H9 (cell line): Measurements from ENCODE around the gene NELFCD. TPM values are rescaled to one million over a fixed set of nuclear protein-coding genes. Genes with fewer than 3 reads are reported as not detected.
A peak's percentile ranks its signal among the peaks of the same experiment; 100 is the strongest.

Experiments used
- DNase-seq: peaks from one replicate; pipeline ENCODE4 v3.0.0-alpha.2; 2017
- H2AFZ ChIP-seq: one replicate; pipeline ENCODE4 v1.6.1; 2013; ENCODE audit warnings: mild to moderate bottlenecking, low read length, control low read depth, moderate library complexity
- H2AK5ac ChIP-seq: 2 replicates; pipeline ENCODE4 v1.6.1; 2013; ENCODE audit warnings: low read length, control low read depth, mixed read lengths; ENCODE audit not compliant: insufficient read length
- H2BK120ac ChIP-seq: one replicate; pipeline ENCODE4 v1.6.1; 2013; ENCODE audit warnings: low read depth, mild to moderate bottlenecking, low read length, control low read depth, inconsistent platforms; ENCODE audit not compliant: poor library complexity, severe bottlenecking
- H2BK12ac ChIP-seq: 2 replicates; pipeline ENCODE4 v1.6.1; 2013; ENCODE audit warnings: low read length, control low read depth, mixed read lengths, low read depth; ENCODE audit not compliant: insufficient read length
- H2BK15ac ChIP-seq: 2 replicates; pipeline ENCODE4 v1.6.1; 2013; ENCODE audit warnings: low read depth, low read length, control low read depth
- H2BK20ac ChIP-seq: one replicate; pipeline ENCODE4 v1.6.1; 2013; ENCODE audit warnings: low read depth, mild to moderate bottlenecking, low read length, control low read depth, inconsistent platforms; ENCODE audit not compliant: poor library complexity, severe bottlenecking
- H2BK5ac ChIP-seq: 2 replicates; pipeline ENCODE4 v1.6.1; 2013; ENCODE audit warnings: low read length, control low read depth, mixed read lengths; ENCODE audit not compliant: insufficient read length
- H3K14ac ChIP-seq: 2 replicates; pipeline ENCODE4 v1.6.1; 2013; ENCODE audit warnings: low read length, control low read depth; ENCODE audit not compliant: insufficient read depth
- H3K18ac ChIP-seq: 2 replicates; pipeline ENCODE4 v1.6.1; 2013; ENCODE audit warnings: low read depth, mild to moderate bottlenecking, mixed read lengths, low read length, control low read depth; ENCODE audit not compliant: insufficient read length
- H3K23ac ChIP-seq: 2 replicates; pipeline ENCODE4 v1.6.1; 2013; ENCODE audit warnings: low read length, control low read depth, mixed read lengths, low read depth; ENCODE audit not compliant: insufficient read length
- H3K23me2 ChIP-seq: 2 replicates; pipeline ENCODE4 v1.6.1; 2013; ENCODE audit warnings: low read depth, mild to moderate bottlenecking, mixed read lengths, low read length, control low read depth; ENCODE audit not compliant: insufficient read length, poor library complexity, severe bottlenecking
- H3K27ac ChIP-seq: 2 replicates; pipeline ENCODE4 v1.5.1; 2013; ENCODE audit warnings: low read length, control low read depth, mixed read lengths, low read depth; ENCODE audit not compliant: insufficient read length
- H3K27me3 ChIP-seq: 2 replicates; pipeline ENCODE4 v1.6.1; 2013; ENCODE audit warnings: low read length, control low read depth, inconsistent platforms; ENCODE audit not compliant: insufficient read depth
- H3K4ac ChIP-seq: 2 replicates; pipeline ENCODE4 v1.6.1; 2013; ENCODE audit warnings: low read depth, mild to moderate bottlenecking, control low read depth, inconsistent platforms, low read length, moderate library complexity
- H3K4me1 ChIP-seq: 2 replicates; pipeline ENCODE4 v1.6.1; 2013; ENCODE audit warnings: low read length, control low read depth, inconsistent platforms; ENCODE audit not compliant: insufficient read depth
- H3K4me2 ChIP-seq: 2 replicates; pipeline ENCODE4 v1.6.1; 2013; ENCODE audit warnings: low read length, control low read depth, mixed read lengths; ENCODE audit not compliant: insufficient read length, insufficient read depth
- H3K56ac ChIP-seq: 2 replicates; pipeline ENCODE4 v1.6.1; 2013; ENCODE audit warnings: low read depth, mild to moderate bottlenecking, mixed read lengths, low read length, control low read depth; ENCODE audit not compliant: insufficient read length
- H3K79me1 ChIP-seq: 2 replicates; pipeline ENCODE4 v1.6.1; 2013; ENCODE audit warnings: low read depth, mild to moderate bottlenecking, moderate library complexity, low read length, control low read depth, inconsistent platforms; ENCODE audit not compliant: insufficient read depth, poor library complexity, severe bottlenecking
- H3K79me2 ChIP-seq: 2 replicates; pipeline ENCODE4 v1.6.1; 2013; ENCODE audit warnings: low read length, control low read depth, inconsistent platforms; ENCODE audit not compliant: insufficient read depth
- H3K9ac ChIP-seq: 2 replicates; pipeline ENCODE4 v1.6.1; 2013; ENCODE audit warnings: low read length, control low read depth, mixed read lengths; ENCODE audit not compliant: insufficient read length; ENCODE audit errors: extremely low read depth
- H3K9me3 ChIP-seq: one replicate; pipeline ENCODE4 v1.6.1; 2013; ENCODE audit warnings: low read depth, low read length, inconsistent platforms; ENCODE audit not compliant: control insufficient read depth
- H3T11ph ChIP-seq: one replicate; pipeline ENCODE4 v1.6.1; 2013; ENCODE audit warnings: mild to moderate bottlenecking, low read length, control low read depth, inconsistent platforms
- H4K20me1 ChIP-seq: one replicate; pipeline ENCODE4 v1.6.1; 2013; ENCODE audit not compliant: control insufficient read depth, insufficient read length, insufficient read depth
- H4K5ac ChIP-seq: 2 replicates; pipeline ENCODE4 v1.6.1; 2013; ENCODE audit warnings: low read depth, mild to moderate bottlenecking, mixed read lengths, low read length, control low read depth; ENCODE audit not compliant: insufficient read length
- H4K8ac ChIP-seq: replicated peaks from 2 replicates; pipeline ENCODE4 v1.6.1; 2013; ENCODE audit warnings: low read length, control low read depth, mixed read lengths, low read depth; ENCODE audit not compliant: insufficient read length
- H4K91ac ChIP-seq: 2 replicates; pipeline ENCODE4 v1.6.1; 2013; ENCODE audit warnings: low read depth, mild to moderate bottlenecking, moderate library complexity, mixed read lengths, low read length, control low read depth; ENCODE audit not compliant: insufficient read length
- H3K27ac Mint-ChIP-seq, 3 experiments: 2 replicates in 2 of 3; 3 replicates in 1 of 3; pipeline ENCODE4 v1.8.0; 2020 to 2021; ENCODE audit warnings: mixed read lengths in 3 of 3, mild to moderate bottlenecking in 1 of 3, moderate library complexity in 1 of 3
- H3K27me3 Mint-ChIP-seq: 2 replicates; pipeline ENCODE4 v1.8.0; 2021; ENCODE audit warnings: low read depth, mild to moderate bottlenecking, moderate library complexity, mixed read lengths
- H3K36me3 Mint-ChIP-seq, 3 experiments: 2 replicates in 2 of 3; 3 replicates in 1 of 3; pipeline ENCODE4 v1.8.0; 2020 to 2021; ENCODE audit warnings: low read depth in 3 of 3, mixed read lengths in 3 of 3; ENCODE audit not compliant: insufficient read depth in 1 of 3
- H3K4me1 Mint-ChIP-seq, 2 experiments: 2 replicates each; pipeline ENCODE4 v1.8.0; 2020; ENCODE audit warnings: mixed read lengths in 2 of 2
- H3K4me3 Mint-ChIP-seq, 2 experiments: 2 replicates in 1 of 2; 3 replicates in 1 of 2; pipeline ENCODE4 v1.8.0; 2020 to 2021; ENCODE audit warnings: mild to moderate bottlenecking in 2 of 2, mixed read lengths in 2 of 2, moderate library complexity in 1 of 2
- H3K9me3 Mint-ChIP-seq, 2 experiments: 2 replicates in 1 of 2; 3 replicates in 1 of 2; pipeline ENCODE4 v1.8.0; 2020; ENCODE audit warnings: mild to moderate bottlenecking in 2 of 2, mixed read lengths in 2 of 2, moderate library complexity in 1 of 2
- WGBS: extraction: QIAGEN DNeasy Blood & Tissue Kit; methylation state at CpG from one replicate; pipeline ENCODE4 v1.1.7; 2013; ENCODE audit warnings: missing lambda C conversion rate, low lambda C conversion rate, mixed read lengths; ENCODE audit not compliant: insufficient read length; ENCODE audit errors: extremely low coverage; 5-methylcytosine and 5-hydroxymethylcytosine counted together
- total RNA-seq: library from RNA; stranded (reverse); gene quantifications from 2 replicates; pipeline ENCODE4 v1.2.1, GENCODE V29; 2021
- TF ChIP-seq, protein P1 (sequence below): fragments of 200-600 bp; sonication (generic); conservative IDR thresholded peaks from 3 replicates; pipeline ENCODE4 v1.8.0; 2021; ENCODE audit warnings: antibody characterized with exemption, mild to moderate bottlenecking

Gene NELFCD
- total RNA-seq, 1 experiment from 2014 or later, result 57.8 TPM

DNA sequence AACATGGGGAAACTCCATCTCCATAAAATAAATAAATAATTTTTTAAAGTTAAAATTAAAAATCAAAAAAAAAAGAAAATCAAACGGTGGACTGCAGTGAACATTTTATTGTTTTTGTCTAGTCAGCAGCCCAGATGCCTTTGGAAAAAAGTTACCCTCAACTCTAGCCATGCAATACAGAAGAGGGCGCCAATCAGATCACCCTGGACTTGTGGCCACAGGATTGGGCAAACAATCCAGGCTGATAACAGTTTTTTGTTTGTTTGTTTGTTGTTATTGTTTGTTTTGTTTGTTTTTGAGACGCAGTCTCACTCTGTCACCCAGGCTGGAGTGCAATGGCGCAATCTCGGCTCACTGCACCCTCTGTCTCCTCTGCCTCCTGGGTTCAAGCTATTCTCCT lies 30.5 kb upstream of the NELFCD start:
- no peak overlapping the region for H3K23ac ChIP-seq
- H2BK12ac ChIP-seq, result no peak overlapping the region
- H3K18ac ChIP-seq, result no peak overlapping the region
- TF ChIP-seq, protein P1, sequence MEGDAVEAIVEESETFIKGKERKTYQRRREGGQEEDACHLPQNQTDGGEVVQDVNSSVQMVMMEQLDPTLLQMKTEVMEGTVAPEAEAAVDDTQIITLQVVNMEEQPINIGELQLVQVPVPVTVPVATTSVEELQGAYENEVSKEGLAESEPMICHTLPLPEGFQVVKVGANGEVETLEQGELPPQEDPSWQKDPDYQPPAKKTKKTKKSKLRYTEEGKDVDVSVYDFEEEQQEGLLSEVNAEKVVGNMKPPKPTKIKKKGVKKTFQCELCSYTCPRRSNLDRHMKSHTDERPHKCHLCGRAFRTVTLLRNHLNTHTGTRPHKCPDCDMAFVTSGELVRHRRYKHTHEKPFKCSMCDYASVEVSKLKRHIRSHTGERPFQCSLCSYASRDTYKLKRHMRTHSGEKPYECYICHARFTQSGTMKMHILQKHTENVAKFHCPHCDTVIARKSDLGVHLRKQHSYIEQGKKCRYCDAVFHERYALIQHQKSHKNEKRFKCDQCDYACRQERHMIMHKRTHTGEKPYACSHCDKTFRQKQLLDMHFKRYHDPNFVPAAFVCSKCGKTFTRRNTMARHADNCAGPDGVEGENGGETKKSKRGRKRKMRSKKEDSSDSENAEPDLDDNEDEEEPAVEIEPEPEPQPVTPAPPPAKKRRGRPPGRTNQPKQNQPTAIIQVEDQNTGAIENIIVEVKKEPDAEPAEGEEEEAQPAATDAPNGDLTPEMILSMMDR, result peak; percentile 47; the same call in 2 of the 3 replicates
- no peaks in the 10 kb centered on the region for H3K79me1 ChIP-seq
- H3K9ac ChIP-seq, result no peak overlapping the region
- no peak overlapping the region for H3K27ac ChIP-seq
- no peak overlapping the region for H2AK5ac ChIP-seq
- H3K14ac ChIP-seq, result no peak overlapping the region
- H3K4me3 Mint-ChIP-seq, result no peak overlapping the region
- H3K56ac ChIP-seq, result no peak overlapping the region
- no peaks in the 10 kb centered on the region for H3K79me2 ChIP-seq
- H3K36me3 Mint-ChIP-seq, result no peaks in the 10 kb centered on the region
- no peak for DNase-seq
- H4K5ac ChIP-seq, result no peak overlapping the region
- no peak overlapping the region for H3K4me2 ChIP-seq
- no CpG with 5 or more reads among the region's 5 CpGs for WGBS
- no peak overlapping the region for H2BK120ac ChIP-seq
- no peak overlapping the region for H3K4ac ChIP-seq
- no peaks in the 10 kb centered on the region for H3K4me1 Mint-ChIP-seq
- H4K91ac ChIP-seq, result no peak overlapping the region
- no peaks in the 10 kb centered on the region for H4K20me1 ChIP-seq
- H3K27me3 ChIP-seq, result no peaks in the 10 kb centered on the region
- no peak overlapping the region for H4K8ac ChIP-seq
- H3K23me2 ChIP-seq, result no peaks in the 10 kb centered on the region
- H3K27ac Mint-ChIP-seq, result no peak overlapping the region
- no peak overlapping the region for H3T11ph ChIP-seq
- H2BK15ac ChIP-seq, result no peak overlapping the region
- H3K4me1 ChIP-seq, result no peaks in the 10 kb centered on the region
- no peak overlapping the region for H2AFZ ChIP-seq
- H2BK5ac ChIP-seq, result no peak overlapping the region
- no peaks in the 10 kb centered on the region for H3K9me3 ChIP-seq
- no peaks in the 10 kb centered on the region; a peak in 2 of 5 replicates for H3K9me3 Mint-ChIP-seq
- peaks cover 3% of the 10 kb centered on the region; the same call in 1 of the 2 replicates for H3K27me3 Mint-ChIP-seq
- no peak overlapping the region for H2BK20ac ChIP-seq
